Right renal pelvis (tissue), 4 donors: Measurements from ENCODE around the gene DEFB132. TPM values are rescaled to one million over a fixed set of nuclear protein-coding genes. Genes with fewer than 3 reads are reported as not detected.
A peak's percentile ranks its signal among the peaks of the same experiment; 100 is the strongest.

Experiments used
- DNase-seq, 4 donors: peaks; one replicate each; pipeline ENCODE4 v3.0.0-alpha.2; 2013; ENCODE audit warnings: low read depth in 4 of 4, low spot score in 3 of 4, missing footprints in 1 of 4
- polyA plus RNA-seq, 4 donors: library from polyadenylated mRNA; unstranded; fragments of 120-200 nt; gene quantifications; one replicate each; pipeline ENCODE4 v1.2.1, GENCODE V29; 2013; ENCODE audit not compliant: insufficient read length in 4 of 4

Gene DEFB132
- polyA plus RNA-seq, 4 donors: 0.07 to 0.08 TPM; not detected in 2

DNA sequence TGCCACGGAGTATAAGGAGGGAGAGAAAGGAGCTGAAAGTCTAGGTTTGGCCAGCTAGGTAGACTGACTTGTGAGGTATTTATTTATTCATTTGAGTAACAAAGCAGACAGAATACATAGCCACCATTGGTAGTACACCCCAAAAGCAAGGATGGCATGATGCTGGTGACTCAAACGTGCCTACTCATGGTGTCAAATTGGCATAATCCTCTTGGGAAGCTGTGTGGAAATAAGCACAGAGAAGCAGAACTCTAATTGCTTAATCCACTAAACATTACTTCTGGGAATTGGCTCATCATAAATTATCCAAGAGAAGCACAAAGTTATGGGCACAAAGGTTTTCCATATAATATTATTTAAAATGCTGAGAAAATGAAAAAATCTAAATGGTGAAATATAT, 2.5 kb downstream of the DEFB132 start:
- DNase-seq: no peak

DNA sequence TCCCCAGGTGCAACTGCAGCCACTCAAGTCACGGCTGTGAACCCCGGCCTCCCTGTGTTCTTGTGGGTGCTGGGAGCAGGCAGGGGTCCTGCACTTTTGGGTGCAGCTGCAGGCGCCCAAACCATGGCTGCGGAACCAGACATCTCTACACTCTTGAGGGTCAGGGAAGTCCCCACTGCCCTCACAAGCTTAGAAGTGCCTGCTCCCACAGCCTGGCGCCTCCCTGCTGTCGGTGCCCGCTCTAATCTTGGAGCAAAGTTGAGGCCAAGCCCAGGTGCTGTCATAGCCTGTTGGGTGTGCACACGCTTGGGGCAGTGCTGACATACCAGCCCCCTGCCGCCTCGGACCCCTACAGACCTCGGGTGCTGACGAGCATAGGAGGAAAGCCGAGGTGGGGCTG, 6.2 kb downstream of the DEFB132 start:
- no peak for DNase-seq

DNA sequence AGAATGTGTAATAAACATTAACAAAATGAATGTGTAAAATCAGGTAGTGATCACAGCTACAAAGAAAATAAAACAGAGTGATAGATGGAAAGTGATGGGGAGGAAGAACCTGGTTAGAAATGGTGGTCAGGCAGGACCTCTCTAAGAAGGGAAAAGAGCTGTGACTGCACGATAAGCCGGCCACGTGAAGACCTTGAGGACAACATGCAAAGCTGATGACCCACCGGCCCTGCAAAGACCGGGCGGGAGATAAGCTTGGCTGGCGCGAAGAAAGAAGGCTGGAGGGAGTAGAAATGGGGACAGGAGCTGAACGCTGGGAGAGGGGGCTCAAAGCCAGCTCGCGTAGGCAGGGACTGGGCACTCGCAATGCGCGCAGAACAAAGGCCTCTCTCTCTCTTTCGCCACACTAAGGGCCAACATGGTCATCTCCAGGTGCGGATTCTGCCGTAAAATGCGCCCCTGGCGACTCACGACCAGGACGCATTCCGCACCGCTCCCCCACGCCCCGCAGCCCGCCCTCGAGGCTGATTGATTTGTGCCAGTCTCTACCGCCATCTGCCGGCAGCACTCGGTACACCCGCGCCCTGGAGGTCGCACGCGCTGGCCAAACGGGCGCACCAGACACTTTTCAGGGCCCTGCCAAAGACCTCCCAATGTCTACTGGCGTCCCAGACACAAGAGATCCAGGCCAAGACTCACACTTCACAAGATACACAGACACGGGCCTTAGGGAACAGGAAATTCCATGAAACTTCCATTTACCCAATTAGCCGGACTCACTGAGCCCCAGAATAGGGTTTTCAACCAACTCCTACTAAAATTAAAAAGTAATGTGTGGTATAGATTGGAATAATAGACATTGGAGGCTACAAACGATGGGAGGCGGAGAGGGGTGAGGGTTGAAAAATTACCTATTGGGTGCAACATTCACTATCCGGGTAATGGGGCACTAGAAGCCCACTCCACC, 9.4 kb downstream of the DEFB132 start:
- peak in 3 of 4 donors; percentile 77 to 79 (median 77) for DNase-seq

DNA sequence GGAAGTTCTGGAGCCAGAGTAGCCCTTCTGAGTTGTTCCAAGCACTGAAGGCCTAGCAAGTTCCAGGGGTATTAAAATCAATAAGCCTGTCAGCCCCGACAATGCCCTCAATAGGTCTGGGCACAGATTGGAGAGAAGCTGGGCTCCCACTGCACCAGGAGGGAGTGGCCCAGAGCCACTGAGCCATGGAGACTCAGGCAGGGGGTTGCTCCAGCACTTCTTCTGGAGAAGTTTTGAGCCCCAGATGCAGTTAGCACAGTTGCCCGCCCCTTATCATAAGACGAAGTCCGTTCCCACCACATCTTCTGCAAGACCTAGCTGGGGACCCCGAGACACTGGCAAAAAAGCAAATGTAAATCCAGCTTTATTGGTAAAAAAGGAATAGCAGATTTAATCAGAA, 13.0 kb downstream of the DEFB132 start:
- no peak for DNase-seq

DNA sequence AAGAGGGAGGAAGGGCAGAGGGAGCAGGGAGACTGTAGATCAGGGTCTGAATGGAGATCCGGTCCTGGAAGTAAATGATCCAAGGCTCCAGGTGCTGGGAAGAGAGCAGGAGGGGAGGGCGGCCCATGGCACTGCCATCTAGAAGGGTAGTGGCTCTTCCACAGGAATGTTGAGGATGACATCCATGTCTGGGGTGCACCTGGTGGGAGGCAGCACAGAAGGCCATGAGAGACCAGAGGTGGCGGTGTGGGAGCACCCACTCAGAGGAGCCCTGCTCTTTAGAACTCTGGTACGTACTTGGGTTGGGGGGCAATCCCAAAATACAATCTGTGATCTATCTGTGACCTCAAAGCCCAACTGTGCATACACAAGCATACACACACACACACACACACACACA, 13.5 kb downstream of the DEFB132 start:
- DNase-seq: no peak

DNA sequence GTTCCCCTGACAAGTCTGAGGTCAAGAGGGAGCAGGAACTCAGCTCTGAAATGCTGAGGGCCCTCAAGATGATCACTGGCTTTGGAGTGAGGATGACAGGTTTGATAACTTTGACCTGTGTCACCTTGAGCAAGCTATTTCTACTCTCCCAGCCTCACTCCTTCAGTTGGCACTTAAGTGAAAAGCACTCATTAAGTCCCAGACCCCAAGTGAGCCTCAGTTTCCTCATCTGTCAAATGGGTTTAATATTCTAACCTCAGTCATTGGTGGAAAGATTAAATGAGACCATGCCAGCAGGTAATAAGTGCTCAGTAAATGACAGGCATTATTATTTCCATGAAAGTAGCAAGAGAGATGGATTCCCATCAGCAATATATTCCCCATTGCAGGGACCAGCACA, 14.0 kb downstream of the DEFB132 start:
- DNase-seq: no peak

DNA sequence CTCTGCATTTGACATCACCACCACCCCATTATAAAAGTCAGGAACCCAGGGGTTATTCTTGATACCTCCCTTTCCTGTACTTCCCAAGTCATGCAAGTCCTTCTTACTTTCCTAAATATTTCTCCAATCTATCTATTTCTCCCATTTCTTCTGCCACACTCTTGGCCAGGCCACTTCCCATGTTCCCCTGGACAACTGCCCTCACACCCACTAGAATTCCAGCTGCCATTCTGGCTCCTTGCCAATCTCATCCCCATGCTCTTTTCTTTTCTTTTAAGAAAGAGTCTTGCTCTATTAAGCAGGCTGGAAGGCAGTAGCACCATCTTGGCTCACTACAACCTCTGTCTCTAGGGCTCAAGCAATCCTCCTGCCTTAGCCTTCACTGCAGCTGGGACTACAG, 15.2 kb downstream of the DEFB132 start:
- DNase-seq: no peak

DNA sequence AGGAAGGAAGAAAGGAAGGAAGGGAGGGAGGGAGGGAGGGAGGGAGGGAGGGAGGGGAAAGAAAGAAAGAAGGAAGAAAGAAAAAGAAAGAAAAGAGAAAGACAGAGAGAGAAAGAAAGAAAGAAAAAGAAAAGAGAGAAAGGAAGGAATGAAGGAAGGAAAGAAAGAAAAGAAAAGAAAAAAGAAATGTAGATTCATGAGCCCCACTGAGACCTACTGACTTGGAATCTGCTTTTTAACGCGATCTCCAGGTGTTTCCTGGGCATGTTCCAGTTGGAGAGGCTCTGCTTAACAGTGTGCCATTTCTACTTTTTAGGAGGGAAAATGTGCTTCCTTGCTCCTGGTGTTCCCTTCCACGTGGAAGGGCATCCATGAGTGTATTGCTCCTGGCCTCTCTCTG, 16.4 kb downstream of the DEFB132 start:
- no peak for DNase-seq

DNA sequence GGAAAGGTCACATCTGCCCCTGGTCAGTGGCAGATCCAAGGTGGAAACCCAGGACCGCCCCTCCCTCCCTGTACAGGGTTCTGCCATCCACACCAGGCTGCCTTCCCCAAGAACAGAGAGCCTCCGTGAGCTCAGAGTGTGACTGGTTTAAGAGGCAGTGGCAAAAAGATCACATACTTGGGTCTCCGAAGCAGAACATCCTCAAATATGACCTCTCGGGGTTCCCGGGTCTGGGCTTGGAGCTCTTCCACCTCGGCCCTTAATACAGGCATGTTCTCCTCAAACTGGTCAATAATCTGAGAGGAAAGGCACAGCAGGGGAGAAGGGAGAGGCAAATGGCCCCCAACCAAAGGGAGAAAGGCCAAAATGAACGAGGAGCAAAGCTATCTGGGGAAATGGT, 18.3 kb downstream of the DEFB132 start:
- DNase-seq: no peak

DNA sequence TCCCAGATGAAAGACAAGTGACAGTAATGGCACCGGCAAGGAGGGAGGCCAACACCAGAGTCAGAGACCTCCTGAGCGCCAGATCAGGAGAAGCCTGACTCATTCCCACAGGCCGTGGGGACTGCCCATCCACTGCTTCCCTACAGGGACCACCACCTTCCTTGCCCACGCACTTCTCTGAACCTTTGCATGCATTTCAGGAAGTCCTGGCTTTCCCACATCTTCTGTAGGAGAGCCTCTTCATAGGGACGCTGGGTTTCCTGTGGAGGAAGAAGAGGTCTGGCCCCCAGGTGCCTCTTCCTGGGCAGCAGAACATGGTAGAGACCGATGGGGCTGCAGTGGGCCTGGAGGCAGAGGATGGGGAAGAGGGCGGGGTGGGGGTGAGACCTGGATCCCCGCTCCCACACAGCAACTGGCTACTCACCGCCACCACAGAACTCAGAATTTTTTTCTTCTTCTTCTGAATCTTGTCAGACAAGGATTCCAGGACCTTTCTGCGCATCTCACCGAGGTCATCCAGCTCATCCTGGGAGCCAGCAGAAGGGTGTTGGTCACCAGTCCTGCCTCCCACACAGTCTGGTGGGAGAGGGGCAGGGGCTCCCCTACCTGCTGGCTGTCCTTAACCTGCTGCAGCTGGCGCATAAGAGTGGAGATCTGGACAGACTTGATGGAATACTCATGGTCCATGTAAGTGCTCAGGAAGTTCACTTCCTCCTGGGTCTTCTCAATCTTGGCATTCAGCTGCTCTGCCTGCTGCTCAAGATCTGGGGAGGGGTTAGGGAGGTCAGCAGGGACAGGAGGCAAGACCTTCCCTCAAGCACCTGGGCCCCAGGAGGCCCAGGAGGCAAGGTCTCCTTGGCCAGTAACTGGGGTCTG, 19.3 kb downstream of the DEFB132 start:
- no peak for DNase-seq

DNA sequence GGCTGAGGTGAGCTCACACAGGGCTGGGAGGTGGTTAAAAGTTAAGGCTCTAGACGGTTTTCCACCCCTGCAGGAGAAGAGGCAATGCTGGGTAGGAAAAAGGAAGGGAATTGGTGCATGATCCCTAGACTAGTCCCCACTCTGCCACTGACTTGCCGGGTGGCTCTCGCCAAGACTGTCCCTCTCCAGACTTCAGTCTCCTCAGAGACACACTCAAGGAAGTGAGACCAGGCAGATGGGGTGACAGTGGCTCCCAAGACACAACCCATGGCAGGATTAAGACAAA, 19.9 kb downstream of the DEFB132 start:
- no peak for DNase-seq

DNA sequence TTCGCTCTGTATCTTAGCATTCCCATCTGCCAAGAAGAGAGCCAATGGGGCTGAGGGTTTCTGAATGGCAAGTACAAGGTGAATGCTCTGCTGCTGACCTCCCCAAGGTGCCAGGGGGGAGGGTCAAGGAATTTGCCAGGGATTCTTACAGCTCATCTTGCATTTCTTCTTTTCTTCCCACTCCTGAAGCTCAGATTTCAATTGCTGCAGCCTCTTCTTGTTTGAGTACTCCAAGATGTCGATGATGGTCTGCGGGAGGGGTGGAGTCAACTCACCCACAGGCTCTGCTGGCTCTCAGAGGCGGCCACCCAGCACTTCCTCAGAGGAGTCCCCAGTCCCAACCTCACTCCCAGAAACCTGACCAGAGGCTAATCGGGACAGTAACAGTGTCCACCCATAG, 20.7 kb downstream of the DEFB132 start:
- no peak for DNase-seq

DNA sequence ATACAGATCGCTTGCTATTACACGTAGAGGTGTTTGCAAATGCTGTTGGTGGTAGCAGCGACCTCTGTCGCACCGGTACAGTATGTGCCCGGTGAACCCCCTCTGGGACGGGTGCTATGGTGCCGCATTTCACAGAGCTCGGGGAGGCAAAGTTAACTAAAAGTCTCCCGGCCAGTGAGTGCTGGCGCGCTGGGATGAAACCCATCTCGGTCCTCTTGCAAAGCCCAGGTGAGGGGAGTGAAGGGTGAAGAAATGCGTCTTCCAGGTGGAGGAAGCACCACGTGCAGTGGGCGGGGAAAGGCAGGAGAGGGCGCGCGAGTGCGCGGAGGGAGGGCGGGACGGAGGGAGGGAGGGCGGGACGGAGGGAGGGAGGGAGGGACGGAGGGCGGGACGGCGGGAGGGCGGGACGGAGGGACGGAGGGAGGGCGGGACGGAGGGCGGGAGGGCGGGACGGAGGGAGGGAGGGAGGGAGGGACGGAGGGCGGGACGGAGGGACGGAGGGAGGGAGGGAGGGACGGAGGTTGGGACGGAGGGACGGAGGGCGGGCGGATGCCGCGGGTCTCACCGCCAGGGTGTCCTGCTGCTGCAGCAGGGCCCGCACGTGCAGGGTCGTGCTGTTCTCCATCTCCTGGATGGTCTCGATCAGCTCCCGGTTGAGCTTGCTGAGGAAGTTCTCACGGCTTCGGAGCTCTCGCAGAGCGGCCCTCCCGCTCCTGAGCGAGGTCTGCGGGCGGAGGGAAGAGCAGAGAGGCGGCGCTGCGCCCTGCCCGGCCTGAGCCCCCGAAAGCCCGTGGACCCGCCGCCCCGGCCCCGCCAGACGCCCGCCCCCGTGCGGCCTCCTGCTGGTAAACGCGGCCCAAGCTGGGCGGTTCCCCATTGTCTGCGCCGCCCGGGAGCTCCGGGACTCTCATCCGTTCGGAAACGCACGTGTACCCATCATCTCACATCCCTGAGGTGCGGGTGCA, 21.4 kb downstream of the DEFB132 start:
- DNase-seq: no peak

DNA sequence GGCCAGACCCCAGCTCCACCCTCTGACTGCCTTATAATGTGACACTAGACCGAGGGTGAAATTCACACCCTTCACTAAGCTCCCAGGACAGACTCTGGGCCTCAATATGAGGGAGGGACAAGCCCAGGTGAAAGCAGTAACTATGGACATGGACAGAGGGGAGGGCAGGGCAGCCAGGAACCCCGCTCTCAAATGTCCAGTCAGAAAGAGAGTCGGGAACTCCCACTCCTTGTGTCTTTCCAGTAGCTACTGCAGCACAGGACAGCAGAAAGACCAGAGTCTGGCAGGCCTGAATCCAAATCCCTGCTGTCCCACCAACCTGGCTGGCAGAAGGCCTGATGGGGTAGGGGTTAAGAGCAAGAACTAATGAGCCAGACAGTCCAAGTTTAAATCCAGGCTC, 26.6 kb downstream of the DEFB132 start:
- DNase-seq: no peak

DNA sequence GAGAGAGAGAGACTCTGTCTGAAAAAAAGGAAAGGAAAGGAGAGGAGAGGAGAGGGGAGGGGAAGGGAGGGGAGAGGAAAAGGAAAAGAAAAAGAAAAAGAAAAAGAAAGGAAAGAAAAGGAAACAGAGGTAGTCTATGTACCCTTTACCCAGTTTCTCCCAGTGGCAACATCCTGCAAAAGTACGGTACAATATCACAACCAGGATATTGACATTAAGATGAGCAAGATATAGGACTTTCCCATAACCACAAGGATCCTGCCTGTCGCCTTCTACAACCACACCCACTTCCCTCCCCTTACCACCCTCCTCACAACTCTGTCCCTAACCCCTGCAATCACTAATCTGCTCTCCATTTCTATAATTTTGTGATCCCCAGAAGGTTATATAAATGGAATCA, 29.0 kb downstream of the DEFB132 start:
- no peak for DNase-seq

DNA sequence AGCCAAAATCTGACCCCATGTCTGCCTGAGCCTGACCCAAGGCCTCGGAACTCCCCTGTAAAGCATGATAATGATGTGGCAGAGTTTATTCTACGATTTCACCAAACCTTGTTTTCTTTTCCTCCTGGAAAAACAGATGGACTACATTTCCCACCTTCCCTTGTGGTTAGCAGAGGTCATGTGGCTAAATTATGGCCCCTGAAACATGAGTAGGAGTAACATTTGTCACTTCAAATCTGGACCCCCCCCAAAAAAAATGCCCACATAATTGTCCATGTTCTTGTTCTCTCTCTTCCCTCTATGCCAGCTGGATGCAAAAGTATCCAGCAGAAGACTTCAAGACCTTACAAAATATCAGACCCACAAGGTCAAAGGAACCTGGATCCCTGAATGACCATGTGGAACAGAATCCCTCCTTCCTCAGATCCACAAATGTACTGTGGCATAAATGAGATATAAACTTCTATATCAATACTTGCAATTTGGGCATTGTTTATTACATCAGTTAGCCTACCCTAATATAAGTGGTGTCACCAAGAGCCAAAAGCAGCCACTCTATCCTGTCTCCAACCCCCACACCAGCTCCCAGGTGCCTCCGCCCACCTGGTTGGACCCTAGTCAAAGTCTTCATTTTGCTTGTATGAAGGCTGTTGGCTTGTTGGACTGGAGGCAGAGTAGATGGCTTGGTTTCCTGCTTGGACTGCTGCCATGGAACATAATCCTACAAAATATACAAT, 31.6 kb downstream of the DEFB132 start:
- no peak for DNase-seq

DNA sequence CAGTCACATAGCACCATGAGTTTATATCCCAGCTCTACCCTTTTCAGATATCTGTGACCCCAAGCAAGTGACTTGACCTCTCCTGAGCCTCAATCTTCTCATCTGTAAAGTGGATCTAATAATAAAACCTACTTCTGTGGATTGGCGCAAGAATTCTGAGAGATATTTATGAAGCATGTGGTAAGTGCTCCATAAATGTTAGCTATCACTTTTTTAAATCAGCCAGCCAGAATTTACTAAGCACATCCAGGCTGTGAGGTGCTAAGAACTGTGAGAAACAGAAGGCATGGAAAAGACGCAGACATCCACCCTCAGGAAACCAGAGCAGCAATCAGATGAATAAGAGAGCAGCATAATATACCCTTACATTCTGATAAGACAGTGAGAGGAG, 32.2 kb downstream of the DEFB132 start:
- DNase-seq: no peak

DNA sequence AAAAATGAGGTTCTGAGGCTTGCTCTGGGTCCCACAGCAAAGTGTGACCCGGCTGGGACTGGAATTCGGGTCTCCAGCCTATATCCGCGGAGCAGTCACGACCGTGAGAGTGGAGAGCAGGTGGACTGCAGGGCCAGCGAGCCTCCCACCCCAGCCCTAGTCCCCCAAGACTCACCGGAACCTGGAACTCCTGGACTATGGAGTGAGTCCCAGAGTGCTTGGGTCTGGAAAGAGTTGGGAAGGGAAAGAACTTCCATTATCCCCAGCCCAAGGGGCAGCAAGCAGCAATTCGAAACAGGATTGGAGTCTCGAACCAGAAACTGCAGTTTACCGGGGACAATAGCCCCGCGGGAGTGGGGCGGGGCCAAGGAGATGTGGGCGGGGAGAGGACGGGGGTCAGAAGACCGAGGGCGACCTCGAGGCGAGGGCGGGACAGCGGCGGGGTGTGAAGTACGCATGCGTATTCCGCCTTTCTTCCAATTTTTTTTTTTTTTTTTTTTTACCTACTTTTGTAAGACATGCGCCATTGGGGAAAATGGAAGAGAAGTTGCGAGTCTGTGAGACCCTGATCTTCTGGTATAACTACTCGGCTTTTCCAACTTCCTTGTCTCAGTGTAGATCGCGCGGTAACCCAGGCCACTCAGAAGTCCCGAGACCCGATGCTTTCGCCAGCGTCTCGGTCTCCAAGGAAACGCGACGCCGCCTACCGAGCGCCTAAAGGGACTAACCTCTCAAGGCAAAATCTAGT, 32.7 kb downstream of the DEFB132 start, which contains the start of gene C20orf96:
Gene C20orf96, minus strand, starts transcription at position 667 of the 748 bp plus-strand sequence. Its CDS starts 140 bp downstream, at position 527.
- peak; percentile 86 to 91 (median 90) for DNase-seq

DNA sequence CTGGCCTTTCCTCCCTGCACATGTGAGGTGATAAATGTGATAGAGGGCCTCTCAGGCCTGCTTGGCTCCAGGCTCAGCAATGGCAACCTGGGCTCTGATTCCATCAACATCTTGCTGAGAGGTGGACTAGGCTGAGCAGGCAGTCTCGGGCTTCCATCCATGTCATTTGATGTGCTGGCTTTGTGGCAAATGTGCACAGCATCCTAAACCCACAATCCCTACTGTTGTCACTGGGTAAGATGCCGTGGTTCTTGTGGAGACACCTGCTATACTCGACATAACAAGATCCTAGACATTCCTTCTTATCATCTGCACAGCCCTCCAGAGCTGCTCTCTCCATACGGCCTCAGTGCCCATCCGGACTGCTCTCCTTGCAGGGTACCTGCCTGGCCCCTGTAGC, 37.1 kb downstream of the DEFB132 start:
- no peak for DNase-seq
